Upper lobe of left lung (tissue), 6 donors: ENCODE data around the gene TULP3. TPM values are rescaled to one million over a fixed set of nuclear protein-coding genes. Genes with fewer than 3 reads are reported as not detected.
A peak's percentile ranks its signal among the peaks of the same experiment; 100 is the strongest.

ENCODE experiments used
- ATAC-seq, 2 donors: fragments of 200-7000 bp; cut with Tn5 transposase; one replicate each; pipeline ENCODE4 v1.9.1; 2022; ENCODE audit warnings: mild to moderate bottlenecking in 2 of 2, moderate library complexity in 2 of 2; ENCODE audit not compliant: low FRiP score in 2 of 2
- DNase-seq, 2 donors: peaks; one replicate each; pipeline ENCODE4 v3.0.0-alpha.2; 2019 to 2020
- H3K27ac ChIP-seq, 4 donors: fragments of 200-600 bp; sonication (generic); one replicate each; pipeline ENCODE4 v1.5.1; 2016 to 2019
- H3K27me3 ChIP-seq, 4 donors: fragments of 200-600 bp; sonication (generic); one replicate each; pipeline ENCODE4 v1.5.1; 2017 to 2019
- H3K36me3 ChIP-seq, 4 donors: fragments of 200-600 bp; sonication (generic); one replicate each; pipeline ENCODE4 v1.5.1; 2016 to 2019
- H3K4me1 ChIP-seq, 4 donors: fragments of 200-600 bp; sonication (generic); one replicate each; pipeline ENCODE4 v1.5.1; 2018 to 2019
- H3K4me3 ChIP-seq, 4 donors: fragments of 200-600 bp; sonication (generic); one replicate each; pipeline ENCODE4 v1.5.1; 2017 to 2019; ENCODE audit warnings: mild to moderate bottlenecking in 2 of 4, moderate library complexity in 1 of 4
- H3K9me3 ChIP-seq, 4 donors: fragments of 200-600 bp; sonication (generic); one replicate each; pipeline ENCODE4 v1.5.1; 2018 to 2019
- CTCF ChIP-seq, 6 experiments: fragments of 450-650 bp in 4 of 6; fragments of 200-600 bp in 2 of 6; sonication (generic) in 2 of 6; IDR thresholded peaks; one replicate each; pipeline ENCODE4 v1.5.1; 2016 to 2019; ENCODE audit warnings: antibody characterized with exemption in 6 of 6
- EP300 ChIP-seq, 4 donors: sonication (generic); formaldehyde crosslinking; IDR thresholded peaks; one replicate each; pipeline ENCODE4 v1.5.1; 2017; ENCODE audit warnings: antibody characterized with exemption in 4 of 4, control low read depth in 2 of 4
- POLR2A ChIP-seq, 4 donors: fragments of 450-650 bp; IDR thresholded peaks; one replicate each; pipeline ENCODE4 v1.5.1; 2016 to 2017; ENCODE audit warnings: antibody characterized with exemption in 4 of 4, mild to moderate bottlenecking in 2 of 4
- POLR2AphosphoS5 ChIP-seq, 2 donors: sonication (generic); formaldehyde crosslinking; IDR thresholded peaks; one replicate each; pipeline ENCODE4 v1.5.1; 2017; ENCODE audit warnings: antibody characterized with exemption in 2 of 2
- WGBS, 2 donors: methylation state at CpG; one replicate each; pipeline ENCODE4 v1.1.5; 2017 to 2018; 5-methylcytosine and 5-hydroxymethylcytosine counted together
- total RNA-seq, 6 donors: library from RNA; depleted of rRNA in 4 of 6; stranded (reverse); fragments of >200 nt in 4 of 6; gene quantifications; one replicate each; pipeline versions ENCODE4 v1.1.0 to v1.2.1, GENCODE V29; 2016 to 2021
- donor health status: DM: no; HTN: no; CAD: no; lungs with moderate emphysema.
- donor health status: DM: no; HTN: yes; CAD: no; lungs with severe emphysema.

The TULP3 gene
- total RNA-seq, 6 donors from 2014 or later = 10.5 to 24.3 (median 16.6) TPM

GRCh38 chr12:2886768-2887450, 3.8 kb upstream of the TULP3 start:
- Histone ChIP-seq H3K27ac (no peak overlapping the region), H3K9me3 (no peaks in the 10 kb centered on the region), H3K36me3 (peaks cover 0 to 6% (median 0%) of the 10 kb centered on the region in 4 donors), H3K27me3 (no peaks in the 10 kb centered on the region), H3K4me3 (no peak overlapping the region), H3K4me1 (peaks cover 5 to 13% (median 8%) of the 10 kb centered on the region in 4 donors)
- no peak for TF ChIP-seq POLR2A (IDR thresholded peaks at IDR 0.05)
- TF ChIP-seq EP300 (IDR thresholded peaks at IDR 0.05) = no peak
- no peak for TF ChIP-seq CTCF (IDR thresholded peaks at IDR 0.05)
- no peak for TF ChIP-seq POLR2AphosphoS5 (IDR thresholded peaks at IDR 0.05)
- DNase-seq (no peak), ATAC-seq (no peak)
- WGBS, 2 donors = 90 to 95% methylated on average over 10 of the region's 10 CpGs

- ATAC-seq (no peak), DNase-seq (no peak)
- Histone ChIP-seq H3K27ac (peak overlapping the region; percentile 74 to 93 (median 92)), H3K4me1 (peaks cover 7 to 21% (median 10%) of the 10 kb centered on the region in 4 donors), H3K27me3 (no peaks in the 10 kb centered on the region), H3K4me3 (peak overlapping the region in 3 of 4 donors; percentile 87 to 94 (median 90)), H3K36me3 (peaks cover 0 to 6% (median 0%) of the 10 kb centered on the region in 4 donors), H3K9me3 (no peaks in the 10 kb centered on the region)
- TF ChIP-seq CTCF (IDR thresholded peaks at IDR 0.05) = no peak
- 68 to 79% methylated on average over 10 of the region's 10 CpGs for WGBS, 2 donors
Observed at GRCh38 chr12:2890001-2890387, 697 bp upstream of the TULP3 start.

- DNase-seq = peak in 1 of 2 donors; percentile 64
Observed at GRCh38 chr12:2891240-2892053, 756 bp downstream of the TULP3 start.

GRCh38 chr12:2892246-2892645, 1.6 kb downstream of the TULP3 start:
- Histone ChIP-seq H3K27ac (peak overlapping the region in 1 of 4 donors; percentile 92), H3K4me3 (no peak overlapping the region), H3K9me3 (no peaks in the 10 kb centered on the region), H3K27me3 (no peaks in the 10 kb centered on the region), H3K4me1 (peaks cover 7 to 21% (median 10%) of the 10 kb centered on the region in 4 donors), H3K36me3 (peaks cover 0 to 6% (median 0%) of the 10 kb centered on the region in 4 donors)
- DNase-seq (no peak), ATAC-seq (no peak)
- no peak for TF ChIP-seq EP300 (IDR thresholded peaks at IDR 0.05)
- TF ChIP-seq POLR2A (IDR thresholded peaks at IDR 0.05) = no peak
- TF ChIP-seq POLR2AphosphoS5 (IDR thresholded peaks at IDR 0.05) = no peak
- TF ChIP-seq CTCF (IDR thresholded peaks at IDR 0.05) = no peak
- 80 to 82% methylated on average over 12 of the region's 12 CpGs for WGBS, 2 donors

More at GRCh38 chr12:2891240-2892053, 756 bp downstream of the TULP3 start:
- no peaks in the 10 kb centered on the region for H3K9me3 ChIP-seq
- no peak for TF ChIP-seq POLR2AphosphoS5 (IDR thresholded peaks at IDR 0.05)
- peaks cover 7 to 21% (median 10%) of the 10 kb centered on the region in 4 donors for H3K4me1 ChIP-seq
- H3K36me3 ChIP-seq = peaks cover 0 to 6% (median 0%) of the 10 kb centered on the region in 4 donors
- peak; percentile 68 to 75 for ATAC-seq
- 29 to 38% methylated on average over 29 of the region's 42 CpGs for WGBS, 2 donors
- H3K27me3 ChIP-seq = no peaks in the 10 kb centered on the region
- peak overlapping the region; percentile 92 to 93 (median 92) for H3K27ac ChIP-seq
- H3K4me3 ChIP-seq = peak overlapping the region; percentile 66 to 94 (median 88)

GRCh38 chr12:2893007-2893406, 2.3 kb downstream of the TULP3 start:
- no peaks in the 10 kb centered on the region for H3K27me3 ChIP-seq
- no peak for DNase-seq

More at GRCh38 chr12:2893007-2893406, 2.3 kb downstream of the TULP3 start:
- H3K27ac ChIP-seq = no peak overlapping the region
- H3K36me3 ChIP-seq = peaks cover 0 to 5% (median 0%) of the 10 kb centered on the region in 4 donors
- H3K4me3 ChIP-seq = no peak overlapping the region
- peak in 1 of 2 donors; percentile 19 for ATAC-seq
- 91 to 92% methylated on average over 8 of the region's 8 CpGs for WGBS, 2 donors
- H3K4me1 ChIP-seq = peaks cover 7 to 21% (median 10%) of the 10 kb centered on the region in 4 donors
- no peak for TF ChIP-seq POLR2A (IDR thresholded peaks at IDR 0.05)
- TF ChIP-seq CTCF (IDR thresholded peaks at IDR 0.05) = no peak
- no peak for TF ChIP-seq POLR2AphosphoS5 (IDR thresholded peaks at IDR 0.05)
- no peak for TF ChIP-seq EP300 (IDR thresholded peaks at IDR 0.05)
- no peaks in the 10 kb centered on the region for H3K9me3 ChIP-seq
